Stimulated activated CD4-positive, alpha-beta T cell treated with anti-CD3 and anti-CD28 coated beads, Interleukin-15, amount 100 ng/mL, for 24 hours (primary cell): ENCODE measurements around the gene MECR.
A peak's percentile ranks its signal among the peaks of the same experiment; 100 is the strongest.

Source experiments
- DNase-seq: peaks from one replicate; pipeline ENCODE4 v3.0.0-alpha.2; 2020

MECR gene

DNA sequence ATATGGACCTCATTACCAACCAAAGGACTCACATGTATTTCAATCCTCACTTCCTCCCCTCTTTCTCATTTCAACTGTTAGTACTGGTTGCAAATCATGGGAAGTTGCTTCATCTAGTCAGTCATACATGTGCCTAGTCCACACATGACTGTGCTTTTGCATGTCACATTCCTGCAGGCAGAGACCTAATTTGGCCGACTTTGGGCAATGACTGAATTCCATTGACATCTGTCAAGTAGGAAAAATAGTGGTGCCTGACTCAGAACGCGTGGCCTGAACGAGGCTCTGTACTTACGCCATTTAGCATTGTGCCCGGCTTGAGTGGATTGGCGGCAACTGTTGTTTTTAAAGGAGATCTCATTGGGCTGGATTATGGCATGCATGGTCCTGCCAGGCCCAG, 23.6 kb upstream of the MECR start:
- DNase-seq: no peak

DNA sequence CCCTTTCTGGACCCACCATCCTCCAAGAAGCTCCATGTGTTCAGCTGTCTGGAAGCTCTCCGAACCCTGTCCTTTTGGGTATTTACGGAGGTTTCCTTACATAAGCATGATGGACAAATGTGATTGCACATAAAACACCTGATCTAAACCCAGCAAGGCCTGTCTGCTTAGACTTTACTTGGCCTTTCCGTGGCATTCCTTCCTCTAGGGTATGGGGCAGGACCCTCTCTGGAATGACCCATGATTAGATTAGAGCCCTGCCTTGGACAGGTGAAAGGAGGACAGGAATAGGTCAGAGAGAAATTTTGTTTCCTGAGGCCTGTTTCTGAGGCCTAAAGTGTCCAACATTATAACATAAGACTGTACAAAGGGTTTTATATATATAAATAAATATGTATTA, 22.4 kb upstream of the MECR start:
- no peak for DNase-seq

DNA sequence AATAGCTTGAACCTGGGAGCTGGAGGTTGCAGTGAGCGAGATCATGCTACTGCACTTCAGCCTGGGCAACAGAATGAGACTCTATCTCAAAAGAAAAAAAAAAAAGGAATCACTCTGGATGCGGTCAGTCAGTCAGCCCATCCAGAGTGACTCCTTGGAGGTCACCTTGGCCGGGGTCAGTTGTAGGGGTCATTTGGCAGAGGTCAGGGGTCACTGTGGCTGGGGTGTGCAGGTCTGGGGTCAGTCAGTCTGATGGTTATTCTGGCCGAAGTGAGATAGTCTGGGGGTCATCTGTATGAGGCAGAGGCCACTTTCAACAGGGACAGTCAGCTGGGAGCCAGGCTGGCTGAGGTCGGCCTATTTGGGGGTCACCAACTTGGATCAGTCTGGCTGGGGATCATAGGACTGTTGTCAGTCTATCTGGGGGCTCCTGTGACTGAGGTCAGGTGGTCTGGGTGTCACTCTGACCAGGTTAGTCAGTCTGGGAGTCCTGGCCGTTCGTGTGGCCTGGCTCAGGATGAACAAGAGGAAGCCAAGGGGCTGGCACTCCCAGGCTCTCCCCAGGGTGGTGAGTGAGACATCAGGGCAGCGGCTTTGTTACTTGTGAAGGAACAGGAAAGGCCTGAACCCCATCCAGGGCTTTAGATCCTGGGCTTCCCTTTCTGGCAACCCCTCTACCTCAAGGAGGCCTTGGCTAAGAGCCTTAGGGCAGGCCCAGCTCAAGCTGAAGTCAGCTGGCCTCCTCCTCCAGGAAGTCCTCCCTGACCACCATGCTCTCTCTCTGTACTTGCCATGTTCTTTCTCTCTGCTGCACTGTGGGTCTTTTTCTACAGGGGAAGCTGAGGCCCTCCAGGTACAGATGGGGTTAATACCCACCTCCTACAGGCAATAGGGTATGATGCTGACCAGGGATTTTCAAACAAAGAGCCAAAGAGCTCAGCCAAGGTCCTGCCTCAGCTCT, 20.7 kb upstream of the MECR start:
- DNase-seq: no peak

DNA sequence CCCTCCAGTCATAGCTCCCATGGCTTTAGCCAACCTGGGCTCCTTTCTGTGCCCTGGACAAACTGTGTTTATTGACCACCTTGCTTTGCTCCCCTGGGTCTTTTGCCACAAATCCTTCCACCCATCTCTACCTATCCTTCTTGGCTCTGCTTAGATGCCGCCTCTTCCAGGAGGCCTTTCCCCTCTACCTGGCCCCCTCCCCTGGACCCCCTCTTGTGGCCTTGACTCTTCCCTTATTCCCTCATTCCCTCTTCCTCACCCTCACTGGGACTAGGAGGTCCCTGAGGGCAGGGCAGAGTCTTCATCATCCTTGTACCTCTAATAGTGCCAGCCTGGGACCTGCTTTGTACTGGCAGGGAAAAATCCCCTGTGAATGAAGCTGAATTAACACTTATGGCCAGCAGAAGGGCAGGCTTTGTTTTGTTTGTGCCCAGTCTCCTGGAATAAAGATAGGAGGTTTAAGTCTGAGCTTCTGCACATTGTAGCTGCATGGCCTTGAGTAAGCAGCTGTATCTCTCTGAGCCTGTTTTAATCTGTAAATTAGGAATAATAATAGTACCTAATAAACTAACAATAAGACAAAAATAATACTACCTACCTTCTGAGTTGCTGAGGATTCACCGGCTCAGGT, 19.3 kb upstream of the MECR start:
- DNase-seq: no peak

DNA sequence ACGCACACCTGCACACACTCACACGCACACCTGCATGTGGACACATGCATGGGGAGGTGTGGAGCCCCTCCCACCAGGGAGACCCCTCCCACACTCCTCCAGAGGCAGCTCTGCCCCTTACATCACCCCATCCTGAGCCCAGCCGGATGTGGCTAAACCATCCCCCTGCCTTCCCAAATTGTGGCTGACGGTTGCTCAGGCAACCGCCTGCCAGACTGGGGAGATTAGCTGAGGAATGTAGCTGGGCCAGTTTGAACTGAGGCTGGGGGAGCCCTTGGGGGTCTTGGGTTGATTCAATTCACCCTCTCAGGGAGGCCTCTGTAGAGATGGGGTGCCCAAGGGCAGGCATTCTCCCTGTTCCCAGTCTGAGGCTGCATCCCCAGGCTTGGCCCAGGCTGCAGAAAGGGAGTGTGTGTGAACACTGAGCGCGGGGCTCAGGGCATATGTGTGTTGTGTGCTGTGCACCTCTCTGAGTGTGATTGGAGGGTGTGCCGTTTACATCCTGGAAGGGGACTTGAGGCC, 18.5 kb upstream of the MECR start:
- DNase-seq: no peak

DNA sequence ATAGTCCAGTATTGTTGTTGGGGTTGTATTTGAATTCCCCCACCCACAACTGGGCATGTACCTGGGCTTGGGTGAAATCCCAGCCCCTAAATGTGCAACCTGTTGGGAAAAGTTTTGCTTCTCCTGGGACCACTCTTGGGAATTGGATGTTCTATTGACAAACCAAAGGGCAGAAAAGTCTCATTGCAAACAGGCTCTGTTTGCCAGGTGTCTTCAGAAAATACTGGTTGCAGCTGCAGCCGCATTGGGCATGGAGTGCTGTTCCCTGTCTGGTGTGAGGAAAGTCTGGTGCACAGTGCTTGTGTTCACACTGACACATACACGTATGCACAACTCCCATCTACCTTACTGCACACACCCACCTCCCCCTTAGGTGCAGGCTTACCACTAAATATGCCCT, 17.7 kb upstream of the MECR start:
- DNase-seq: no peak

DNA sequence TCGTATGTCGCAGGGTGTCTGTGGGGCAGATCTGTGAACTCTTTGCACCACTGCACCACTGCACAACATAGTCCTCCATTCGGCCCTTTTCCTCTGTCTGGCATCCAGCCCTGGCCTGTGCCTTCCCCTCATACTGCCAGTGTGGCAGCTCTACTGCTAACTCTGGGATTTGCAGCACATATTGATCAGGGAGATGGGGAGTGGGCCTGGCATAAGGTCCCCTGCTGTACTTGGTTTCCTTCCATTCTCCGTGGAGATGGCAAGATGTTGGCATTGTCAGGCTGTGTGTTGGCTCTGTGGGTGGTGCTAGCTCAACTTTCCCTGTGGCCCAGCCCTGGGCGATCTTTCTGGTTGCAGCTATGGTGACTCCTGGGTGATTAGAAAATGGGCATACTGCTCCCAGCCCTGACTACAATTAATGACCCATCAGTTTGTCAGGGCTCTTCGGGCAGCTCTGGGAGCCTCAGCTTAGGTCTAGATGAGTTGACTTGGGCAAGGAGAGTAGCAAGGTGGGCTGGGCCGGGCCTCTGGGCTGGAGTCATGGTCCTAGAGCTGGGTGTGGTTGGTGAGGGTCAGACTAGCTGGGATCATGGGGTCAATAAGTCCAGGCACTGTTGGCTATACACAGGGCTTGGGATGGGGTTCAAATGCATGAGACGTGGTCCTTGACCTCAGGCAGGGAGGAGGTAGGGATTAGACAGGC, 17.0 kb upstream of the MECR start:
- DNase-seq: no peak

DNA sequence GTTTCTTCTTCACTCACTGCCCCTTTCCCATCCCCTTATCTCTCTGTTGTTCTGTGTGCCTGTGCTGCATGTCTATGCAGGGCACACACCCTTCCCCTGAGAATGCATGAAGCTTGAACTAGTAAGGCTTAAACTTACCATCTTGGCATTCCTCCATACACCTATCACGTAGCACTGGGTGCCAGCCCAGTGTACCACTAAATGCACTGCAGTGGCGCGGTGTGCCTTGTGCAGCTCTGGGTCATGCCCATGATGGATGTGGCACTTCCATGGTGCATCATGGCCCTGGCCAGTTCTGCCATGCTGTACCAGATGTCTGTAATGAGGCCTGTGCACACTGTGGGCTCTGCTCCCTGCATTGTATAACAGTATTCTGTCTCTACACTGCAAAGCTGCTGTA, 16.3 kb upstream of the MECR start:
- DNase-seq: no peak

DNA sequence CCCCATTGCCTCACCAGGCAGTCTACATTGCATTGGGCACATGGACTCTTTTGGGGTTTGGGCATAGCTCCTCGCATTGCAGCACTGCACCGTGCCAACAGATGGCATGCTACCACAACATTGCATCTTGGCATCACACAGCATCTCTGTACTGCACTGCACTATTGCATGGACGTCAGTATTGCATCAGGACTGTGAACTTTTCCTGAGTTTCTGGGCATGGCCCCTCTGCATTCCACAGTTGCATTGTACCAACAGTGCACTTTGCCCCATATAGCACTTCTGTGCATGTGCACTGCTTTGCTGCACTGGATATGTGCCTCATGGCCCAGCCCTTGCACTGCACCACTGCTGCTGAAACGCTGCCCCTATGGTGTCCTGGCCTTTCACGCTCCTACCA, 15.1 kb upstream of the MECR start:
- peak; percentile 16 for DNase-seq

DNA sequence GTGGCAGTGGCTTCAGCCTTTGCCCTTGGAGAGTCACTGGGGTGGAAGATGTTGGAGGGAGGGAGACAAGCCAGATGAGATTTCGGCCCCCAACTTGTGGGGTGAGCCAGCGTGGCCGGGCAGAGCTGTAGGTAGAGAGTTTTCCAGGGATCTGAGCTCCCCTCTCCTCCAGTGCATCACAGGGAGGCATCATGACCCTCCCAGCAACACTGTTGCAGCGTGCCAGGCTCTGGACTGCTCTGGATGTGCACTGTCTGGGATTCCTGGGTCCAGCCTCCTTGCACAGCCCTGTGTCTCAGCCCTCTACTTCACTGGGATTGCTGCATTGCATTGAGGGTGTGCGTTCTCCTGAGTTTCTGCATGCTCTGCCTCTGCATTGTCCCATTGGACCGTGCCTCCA, 14.5 kb upstream of the MECR start:
- no peak for DNase-seq

DNA sequence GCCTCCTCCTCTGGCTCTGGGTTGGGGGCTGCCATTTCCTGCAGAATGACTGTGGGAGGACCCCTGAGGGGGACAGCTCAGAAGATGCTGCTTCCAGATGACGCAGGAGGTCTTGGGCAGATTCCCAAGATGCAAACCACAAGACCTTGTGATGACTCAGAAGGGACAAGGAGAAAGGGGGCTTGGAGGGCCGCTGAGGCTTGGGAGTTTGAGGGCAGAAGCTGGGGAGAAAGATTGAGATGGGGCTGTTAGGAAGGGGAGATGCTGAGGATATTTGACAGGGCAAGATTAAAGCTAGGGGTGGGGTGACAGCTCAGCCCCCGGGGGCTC, 13.1 kb upstream of the MECR start:
- no peak for DNase-seq

DNA sequence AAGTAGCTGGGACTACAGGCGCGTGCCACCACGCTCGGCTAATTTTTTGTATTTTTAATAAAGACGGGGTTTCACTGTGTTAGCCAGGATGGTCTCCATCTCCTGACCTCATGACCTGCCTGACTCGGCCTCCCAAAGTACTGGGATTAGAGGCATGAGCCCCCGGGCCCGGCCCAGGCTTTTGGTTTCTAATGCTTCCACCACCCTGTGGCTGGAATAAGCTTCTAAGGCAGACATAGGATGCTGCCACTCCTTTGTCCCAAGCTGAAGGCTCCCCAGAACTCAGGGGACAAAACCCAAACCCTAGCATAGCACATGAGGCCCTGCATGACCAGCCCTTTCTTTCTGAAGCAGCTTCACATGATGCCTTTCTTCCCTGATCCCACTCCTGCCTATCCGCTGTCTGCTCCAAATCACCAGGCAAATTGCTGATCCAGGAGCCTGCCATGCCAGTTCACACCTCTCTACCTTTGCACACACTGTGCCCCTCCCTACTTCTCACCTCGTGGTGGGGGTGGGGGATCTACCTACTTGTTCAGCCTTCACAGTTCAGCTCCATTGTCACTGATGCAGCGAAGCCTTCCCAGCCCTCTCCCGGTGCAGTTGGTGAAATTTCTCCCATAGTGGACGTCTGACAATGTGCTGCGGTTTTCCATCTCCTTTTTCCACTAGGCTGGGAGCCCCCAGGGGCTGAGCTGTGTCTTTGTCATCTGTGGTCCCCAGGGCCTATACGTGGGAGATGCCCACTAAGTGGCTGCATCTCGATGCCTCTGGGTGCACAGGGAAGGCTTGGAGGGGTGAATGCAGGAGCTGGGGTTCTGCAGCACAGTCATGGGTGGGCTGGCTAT, 12.5 kb upstream of the MECR start:
- no peak for DNase-seq

DNA sequence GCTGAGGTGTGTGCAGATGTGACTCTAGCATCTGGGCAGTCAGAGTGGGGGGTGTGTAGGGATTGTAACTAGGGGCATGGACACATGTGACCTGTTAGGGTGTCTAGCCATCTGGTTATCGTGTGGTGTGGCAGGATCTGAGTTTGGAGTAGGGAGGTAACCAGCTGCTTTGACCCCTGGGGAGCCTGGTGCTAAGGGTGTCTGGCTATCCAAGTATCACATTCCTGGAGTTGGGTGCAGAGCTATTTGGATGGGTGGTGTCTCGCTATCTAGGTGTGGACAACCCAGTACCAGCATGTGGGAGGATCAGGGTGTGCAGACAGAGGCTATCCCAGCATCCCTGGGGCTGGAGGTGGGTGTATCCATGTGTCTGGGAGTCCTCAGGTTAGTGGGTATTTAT, 10.3 kb upstream of the MECR start:
- DNase-seq: no peak

DNA sequence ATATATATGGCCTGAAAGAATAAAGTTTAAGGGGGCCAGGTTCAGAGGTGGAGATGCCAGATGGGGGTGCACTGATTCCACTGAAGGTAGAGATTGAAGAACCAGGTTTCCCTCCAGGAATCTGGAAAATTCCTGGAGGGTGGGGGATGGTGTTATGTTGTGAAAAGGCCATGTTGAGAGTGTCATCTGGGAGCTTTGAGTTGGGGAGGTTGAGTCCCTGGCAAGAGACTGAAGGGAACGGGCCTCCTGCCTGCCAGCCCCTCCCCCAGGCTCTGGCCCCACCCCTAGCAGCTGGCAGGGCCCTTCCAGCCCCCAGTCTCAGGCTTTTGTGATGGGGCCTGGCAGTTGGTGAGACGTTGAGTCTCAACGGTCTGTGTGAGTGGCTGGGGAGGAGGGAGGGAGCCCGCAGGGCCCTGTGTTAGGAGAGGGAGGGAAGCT, 9.7 kb upstream of the MECR start:
- DNase-seq: no peak

DNA sequence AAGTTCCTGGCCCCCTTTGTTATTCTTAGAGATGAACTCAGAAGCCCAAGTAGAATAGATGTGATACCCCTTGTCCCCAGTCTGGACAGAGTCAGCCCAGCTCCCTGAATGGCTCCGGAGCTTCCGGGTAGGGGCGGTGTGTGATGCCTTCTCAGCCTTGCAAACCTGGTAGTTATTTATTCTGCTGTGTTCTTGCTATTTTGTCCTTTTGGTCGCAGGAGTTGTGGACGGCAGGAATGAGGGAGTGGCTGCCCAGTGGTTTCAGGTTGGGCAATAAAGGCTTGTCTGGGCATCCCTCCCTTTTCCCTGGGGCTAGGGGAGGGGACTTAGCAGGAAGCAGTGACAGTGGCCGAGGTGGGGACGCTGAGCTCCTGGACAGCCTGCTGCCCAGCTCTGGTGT, 8.4 kb upstream of the MECR start:
- no peak for DNase-seq

DNA sequence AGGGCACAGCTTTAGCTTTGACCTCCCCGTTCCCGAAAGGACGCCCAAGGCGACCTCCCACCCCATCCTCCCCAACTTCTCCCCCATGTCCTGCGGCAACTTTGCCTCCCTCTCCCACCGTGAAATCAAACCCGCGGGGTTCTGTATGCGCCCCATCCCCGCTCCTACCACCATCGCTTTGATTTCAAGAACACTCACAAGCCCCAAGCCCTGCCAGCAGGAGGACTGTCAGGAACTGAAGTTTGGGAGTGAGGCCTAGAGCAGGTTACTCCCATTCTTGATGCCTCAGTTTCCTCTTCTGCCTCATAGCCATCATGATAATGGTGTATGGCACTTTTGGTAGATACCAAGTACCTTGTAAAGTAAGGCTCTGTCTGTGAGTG, 7.9 kb upstream of the MECR start:
- no peak for DNase-seq

DNA sequence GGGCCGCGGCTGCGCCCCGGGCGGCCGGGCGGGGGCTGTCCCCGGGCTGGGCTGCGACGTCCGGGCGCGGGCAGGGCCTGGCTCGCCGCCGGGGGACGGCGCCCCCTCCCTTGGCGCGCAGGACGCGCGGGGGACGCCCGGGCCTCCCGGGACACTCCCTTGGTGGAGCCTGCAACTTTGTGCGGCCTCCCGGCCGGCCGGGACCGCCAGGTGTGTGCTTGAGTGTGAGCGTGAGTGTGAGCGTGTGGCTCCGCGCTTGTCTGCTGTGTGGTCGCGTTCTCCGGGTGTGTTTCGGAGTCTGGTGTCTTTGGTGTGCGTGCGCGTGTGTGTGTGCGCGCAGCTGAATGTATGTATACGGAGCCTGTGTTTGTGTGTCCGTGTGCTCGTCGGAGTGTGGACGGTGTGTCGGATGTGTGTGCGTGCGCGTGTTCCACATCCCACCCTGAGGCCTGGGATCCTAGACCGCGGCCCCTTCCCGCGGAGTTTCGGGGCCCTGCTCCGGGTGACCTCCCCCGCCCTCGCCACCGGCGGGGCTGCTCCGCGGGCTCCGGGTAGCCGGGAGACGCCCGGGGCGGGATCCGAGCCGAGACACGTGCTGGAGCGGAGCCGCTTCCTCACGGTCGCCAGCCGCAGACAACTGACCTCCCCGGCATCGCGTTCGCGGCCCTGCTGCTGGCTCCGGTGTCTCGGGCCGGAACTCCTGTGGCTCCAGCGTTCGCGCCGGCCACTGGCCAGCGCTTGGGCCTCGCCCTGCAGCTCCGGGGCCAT, 7.3 kb upstream of the MECR start:
- DNase-seq: peak; percentile 19

DNA sequence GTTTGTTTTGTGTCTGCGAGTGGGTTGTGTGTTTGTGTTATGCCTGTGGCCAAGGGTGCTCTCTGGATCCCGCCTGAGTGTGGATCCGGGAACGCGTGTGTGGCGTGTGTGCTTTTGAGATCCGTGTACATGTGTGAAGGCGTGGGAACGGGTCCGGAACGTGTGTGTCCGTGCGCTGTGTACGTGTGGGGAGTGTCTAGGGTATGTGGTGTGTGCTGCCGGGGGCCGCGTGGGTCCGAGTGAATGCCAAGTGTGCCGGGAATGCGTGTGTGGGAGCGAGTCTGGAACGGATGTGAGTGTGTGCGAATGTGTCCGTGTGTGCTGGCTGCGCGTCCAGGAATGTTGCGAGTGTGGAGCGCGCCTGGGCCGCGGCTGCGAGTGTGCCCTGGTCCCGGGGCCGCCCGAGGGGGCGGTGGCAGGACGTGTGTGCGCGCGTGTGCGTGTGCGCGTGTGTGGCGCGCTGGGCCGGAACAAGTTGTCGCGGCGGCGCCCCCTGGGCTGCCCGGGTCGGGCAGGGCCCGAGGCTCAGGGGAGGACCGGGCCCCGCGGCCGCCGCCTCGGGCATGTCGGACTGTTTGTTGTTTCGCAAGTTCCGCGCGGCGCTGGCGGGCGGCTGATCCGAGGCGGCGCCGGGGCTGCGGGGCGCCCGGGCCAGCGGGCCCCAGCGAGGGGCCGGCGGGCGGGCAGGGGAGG, 6.5 kb upstream of the MECR start:
- DNase-seq: peak; percentile 29

DNA sequence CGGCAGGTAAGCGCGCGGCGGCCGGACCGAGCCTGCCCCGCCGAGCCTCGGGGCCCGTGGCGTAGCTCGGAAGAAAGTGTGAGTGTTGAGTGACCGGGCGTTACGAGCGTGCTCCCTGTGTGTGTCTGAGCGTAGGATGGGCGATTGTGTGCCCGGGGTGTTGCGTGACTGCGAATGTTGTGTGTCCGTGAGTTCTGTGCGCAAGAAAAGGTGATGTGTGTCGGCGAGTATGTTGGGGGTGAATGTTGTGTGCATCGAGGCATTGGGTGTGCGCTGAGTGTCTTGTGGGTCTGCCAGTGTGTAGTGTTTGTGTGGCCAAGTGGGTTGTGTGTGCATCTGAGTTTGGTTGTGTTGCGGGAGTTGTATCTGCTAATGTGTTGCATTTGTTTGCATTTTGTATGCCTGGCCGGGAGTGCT, 6.0 kb upstream of the MECR start:
- DNase-seq: no peak

DNA sequence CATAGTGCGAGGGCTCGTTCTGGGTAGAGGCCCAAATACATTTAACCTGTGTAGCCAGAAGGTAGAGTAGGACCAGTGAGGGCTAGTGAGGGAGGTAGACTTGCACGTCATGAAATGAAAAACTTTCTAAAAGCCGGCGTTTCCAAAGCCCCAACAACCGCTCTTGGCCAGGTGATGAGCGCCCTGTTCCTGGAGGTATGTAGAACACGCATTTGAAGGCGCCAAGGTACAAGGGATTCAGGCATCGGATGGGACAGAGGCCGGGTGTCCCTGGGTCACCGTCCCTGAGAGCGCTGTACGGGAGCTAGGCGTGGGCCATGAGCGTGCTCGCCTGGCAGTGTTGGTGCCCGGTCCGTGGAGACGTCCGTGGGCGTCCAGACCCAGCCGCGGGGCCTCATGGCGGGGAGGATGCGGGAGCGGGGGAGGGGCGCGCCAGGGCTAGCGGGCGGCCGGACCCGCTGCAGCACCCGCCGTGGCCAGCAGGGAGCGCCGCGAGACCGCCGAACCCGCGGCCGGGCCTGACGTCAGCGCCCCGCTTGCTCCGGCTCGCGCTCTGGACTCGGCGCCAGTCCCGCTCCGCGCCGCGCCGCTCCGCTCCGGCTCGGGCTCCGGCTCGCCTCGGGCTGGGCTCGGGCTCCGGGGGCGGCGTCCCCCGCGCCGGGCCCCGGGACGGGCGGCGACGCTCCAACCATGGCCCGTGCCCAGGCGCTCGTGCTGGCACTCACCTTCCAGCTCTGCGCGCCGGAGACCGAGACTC, 5.4 kb upstream of the MECR start, which contains the start of gene PTPRU:
PTPRU (plus strand) TSS at position 568 of the 757 bp plus-strand sequence; CDS start at position 691, 123 bp downstream.
- DNase-seq: peak; percentile 87
